ENCODE measurements around the gene FOSB. TPM values are rescaled to one million over a fixed set of nuclear protein-coding genes. Genes with fewer than 3 reads are reported as not detected.

Gene FOSB
- total and polyA plus RNA-seq, 9 of the 15 experiments (the other 6 are each of a cell fraction or from before 2014, with no cell fraction given): 0.11 to 2.7 (median 0.73) TPM

DNA sequence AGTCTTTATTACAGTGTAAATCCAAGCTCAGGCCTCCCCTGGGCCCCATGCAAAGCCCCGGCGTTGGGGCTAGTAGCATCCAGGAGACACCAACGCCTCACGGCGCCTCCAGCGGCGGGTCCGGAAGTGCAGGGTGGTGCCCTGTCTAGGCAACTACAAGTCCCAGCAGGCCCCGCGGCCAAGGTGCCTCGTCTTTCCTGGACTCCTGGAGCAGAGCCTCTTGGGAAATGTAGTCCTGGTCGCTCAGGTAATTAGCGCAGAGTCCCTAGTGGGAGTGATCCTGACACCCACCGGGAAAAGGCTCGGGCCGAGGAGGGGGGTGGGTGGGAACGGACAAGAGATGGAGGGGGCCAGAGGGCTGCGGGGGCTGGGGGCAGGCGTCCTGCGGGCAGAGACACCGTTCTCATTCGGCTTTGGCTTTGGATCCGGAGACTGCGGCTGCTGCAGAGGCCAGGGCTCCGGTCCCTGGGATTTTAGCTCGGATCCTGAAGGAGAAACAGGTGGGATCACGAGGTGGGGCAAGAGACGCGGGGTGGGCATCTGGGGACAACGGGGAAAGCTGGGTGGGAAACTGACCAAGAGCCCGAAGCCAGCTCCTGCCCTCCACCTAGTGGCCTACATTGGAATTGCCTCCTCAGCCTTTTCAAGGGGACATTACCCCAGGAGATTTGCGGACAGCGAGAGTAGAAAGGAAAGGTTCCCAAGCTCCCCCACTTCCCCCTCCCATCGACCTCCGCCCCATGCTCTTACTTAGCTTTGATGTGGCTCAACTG, 17.7 kb downstream of the FOSB start (continued):
- TF ChIP-seq, protein P1, sequence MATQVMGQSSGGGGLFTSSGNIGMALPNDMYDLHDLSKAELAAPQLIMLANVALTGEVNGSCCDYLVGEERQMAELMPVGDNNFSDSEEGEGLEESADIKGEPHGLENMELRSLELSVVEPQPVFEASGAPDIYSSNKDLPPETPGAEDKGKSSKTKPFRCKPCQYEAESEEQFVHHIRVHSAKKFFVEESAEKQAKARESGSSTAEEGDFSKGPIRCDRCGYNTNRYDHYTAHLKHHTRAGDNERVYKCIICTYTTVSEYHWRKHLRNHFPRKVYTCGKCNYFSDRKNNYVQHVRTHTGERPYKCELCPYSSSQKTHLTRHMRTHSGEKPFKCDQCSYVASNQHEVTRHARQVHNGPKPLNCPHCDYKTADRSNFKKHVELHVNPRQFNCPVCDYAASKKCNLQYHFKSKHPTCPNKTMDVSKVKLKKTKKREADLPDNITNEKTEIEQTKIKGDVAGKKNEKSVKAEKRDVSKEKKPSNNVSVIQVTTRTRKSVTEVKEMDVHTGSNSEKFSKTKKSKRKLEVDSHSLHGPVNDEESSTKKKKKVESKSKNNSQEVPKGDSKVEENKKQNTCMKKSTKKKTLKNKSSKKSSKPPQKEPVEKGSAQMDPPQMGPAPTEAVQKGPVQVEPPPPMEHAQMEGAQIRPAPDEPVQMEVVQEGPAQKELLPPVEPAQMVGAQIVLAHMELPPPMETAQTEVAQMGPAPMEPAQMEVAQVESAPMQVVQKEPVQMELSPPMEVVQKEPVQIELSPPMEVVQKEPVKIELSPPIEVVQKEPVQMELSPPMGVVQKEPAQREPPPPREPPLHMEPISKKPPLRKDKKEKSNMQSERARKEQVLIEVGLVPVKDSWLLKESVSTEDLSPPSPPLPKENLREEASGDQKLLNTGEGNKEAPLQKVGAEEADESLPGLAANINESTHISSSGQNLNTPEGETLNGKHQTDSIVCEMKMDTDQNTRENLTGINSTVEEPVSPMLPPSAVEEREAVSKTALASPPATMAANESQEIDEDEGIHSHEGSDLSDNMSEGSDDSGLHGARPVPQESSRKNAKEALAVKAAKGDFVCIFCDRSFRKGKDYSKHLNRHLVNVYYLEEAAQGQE (IDR thresholded peaks at IDR 0.05; ENCODE audit: borderline replicate concordance): peak; percentile 60; the same call in 1 of the 2 replicates
- TF ChIP-seq, protein P1 (CRISPR knock-in tag; IDR thresholded peaks at IDR 0.05; ENCODE audit: low read depth): no peak
- TF ChIP-seq, protein P2, sequence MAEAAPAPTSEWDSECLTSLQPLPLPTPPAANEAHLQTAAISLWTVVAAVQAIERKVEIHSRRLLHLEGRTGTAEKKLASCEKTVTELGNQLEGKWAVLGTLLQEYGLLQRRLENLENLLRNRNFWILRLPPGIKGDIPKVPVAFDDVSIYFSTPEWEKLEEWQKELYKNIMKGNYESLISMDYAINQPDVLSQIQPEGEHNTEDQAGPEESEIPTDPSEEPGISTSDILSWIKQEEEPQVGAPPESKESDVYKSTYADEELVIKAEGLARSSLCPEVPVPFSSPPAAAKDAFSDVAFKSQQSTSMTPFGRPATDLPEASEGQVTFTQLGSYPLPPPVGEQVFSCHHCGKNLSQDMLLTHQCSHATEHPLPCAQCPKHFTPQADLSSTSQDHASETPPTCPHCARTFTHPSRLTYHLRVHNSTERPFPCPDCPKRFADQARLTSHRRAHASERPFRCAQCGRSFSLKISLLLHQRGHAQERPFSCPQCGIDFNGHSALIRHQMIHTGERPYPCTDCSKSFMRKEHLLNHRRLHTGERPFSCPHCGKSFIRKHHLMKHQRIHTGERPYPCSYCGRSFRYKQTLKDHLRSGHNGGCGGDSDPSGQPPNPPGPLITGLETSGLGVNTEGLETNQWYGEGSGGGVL (CRISPR knock-in tag; IDR thresholded peaks at IDR 0.05): no peak
- TF ChIP-seq, protein P3, sequence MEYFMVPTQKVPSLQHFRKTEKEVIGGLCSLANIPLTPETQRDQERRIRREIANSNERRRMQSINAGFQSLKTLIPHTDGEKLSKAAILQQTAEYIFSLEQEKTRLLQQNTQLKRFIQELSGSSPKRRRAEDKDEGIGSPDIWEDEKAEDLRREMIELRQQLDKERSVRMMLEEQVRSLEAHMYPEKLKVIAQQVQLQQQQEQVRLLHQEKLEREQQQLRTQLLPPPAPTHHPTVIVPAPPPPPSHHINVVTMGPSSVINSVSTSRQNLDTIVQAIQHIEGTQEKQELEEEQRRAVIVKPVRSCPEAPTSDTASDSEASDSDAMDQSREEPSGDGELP (CRISPR knock-in tag; IDR thresholded peaks at IDR 0.05; ENCODE audit: borderline replicate concordance): peak; percentile 51
- TF ChIP-seq CBX2 (IDR thresholded peaks at IDR 0.05; ENCODE audit: insufficient read depth, low read length, poor library complexity, severe bottlenecking) (no peak), DPF2 (IDR thresholded peaks at IDR 0.05) (0 out of 2 replicates have a peak, but pooled peaks have one; percentile 18), ZNF197 (CRISPR knock-in tag; IDR thresholded peaks at IDR 0.05; ENCODE audit: low read depth) (peak; percentile 97), HNRNPH1 (optimal IDR thresholded peaks at IDR 0.05; ENCODE audit: low read depth, low read length) (no peak), HDAC8 (tag; IDR thresholded peaks at IDR 0.05) (no peak), SMAD2 (IDR thresholded peaks at IDR 0.05; ENCODE audit: low read depth, low read length) (no peak), GABPA (tag; conservative IDR thresholded peaks at IDR 0.05; ENCODE audit: low read depth) (peak; percentile 78), RB1 (IDR thresholded peaks at IDR 0.05; ENCODE audit: low read depth) (peak; percentile 79), ETV1 (tag; conservative IDR thresholded peaks at IDR 0.05; ENCODE audit: low read depth) (no peak; the same call in 1 of the 2 replicates), SMARCA5 (IDR thresholded peaks at IDR 0.05) (no peak), TCFL5 (CRISPR knock-in tag; conservative IDR thresholded peaks at IDR 0.05) (no peak), TRIM28 (IDR thresholded peaks at IDR 0.05) (peak; percentile 47; the same call in 1 of the 2 replicates), NRF1 (conservative IDR thresholded peaks at IDR 0.05 in 1 of 2, IDR thresholded peaks at IDR 0.05 in 1 of 2) (0 out of 4 replicates have a peak, but pooled peaks of 1 of the 2 experiments have one; percentile 19)
